HepG2 (cell line): ENCODE measurements around the gene PDIA5. TPM values are rescaled to one million over a fixed set of nuclear protein-coding genes. Genes with fewer than 3 reads are reported as not detected.

Experiments
- AGO2 ChIP-seq: fragments of 200-400 bp; formaldehyde crosslinking; optimal IDR thresholded peaks from 2 replicates; pipeline ENCODE3; 2017; ENCODE audit warnings: mild to moderate bottlenecking, low read depth, low read length, moderate library complexity
- ARHGAP35 ChIP-seq: sonication (generic); formaldehyde crosslinking; IDR thresholded peaks from 2 replicates; pipeline ENCODE4 v1.9.0; 2022; ENCODE audit warnings: mild to moderate bottlenecking, inconsistent platforms, moderate library complexity, missing genetic modification reagents, borderline replicate concordance
- ARNT ChIP-seq: fragments of 450-650 bp; IDR thresholded peaks from 2 replicates; pipeline ENCODE4 v1.6.1; 2017
- CBX2 ChIP-seq, 2 experiments: fragments of 200-600 bp in 1 of 2; sonication (generic); formaldehyde crosslinking in 1 of 2; IDR thresholded peaks; 2 replicates each; pipeline versions ENCODE4 v1.7.0 to v1.8.1; 2018 to 2022; ENCODE audit warnings: low read depth in 2 of 2, low read length in 1 of 2, mild to moderate bottlenecking in 1 of 2, missing genetic modification reagents in 1 of 2
- CENPX ChIP-seq: sonication (generic); formaldehyde crosslinking; IDR thresholded peaks from 2 replicates; pipeline ENCODE4 v1.9.0; 2021; ENCODE audit warnings: mild to moderate bottlenecking, missing genetic modification reagents, moderate library complexity
- FLYWCH1 ChIP-seq: sonication (generic); formaldehyde crosslinking; IDR thresholded peaks from 2 replicates; pipeline ENCODE4 v1.8.1; 2023; ENCODE audit warnings: mild to moderate bottlenecking, missing genetic modification reagents
- HNF4G ChIP-seq, 2 experiments: sonication (generic) in 1 of 2; formaldehyde crosslinking in 1 of 2; IDR thresholded peaks; 2 replicates each; pipeline versions ENCODE4 v1.4.0 to v1.6.1; 2011 to 2020; ENCODE audit warnings: borderline replicate concordance in 2 of 2, low read depth in 2 of 2, mild to moderate bottlenecking in 2 of 2, low read length in 1 of 2, missing genetic modification reagents in 1 of 2, moderate library complexity in 1 of 2
- MEIS1 ChIP-seq: sonication (generic); formaldehyde crosslinking; IDR thresholded peaks from 2 replicates; pipeline ENCODE4 v1.9.0; 2021; ENCODE audit warnings: mild to moderate bottlenecking, missing genetic modification reagents, moderate library complexity, borderline replicate concordance
- MTF2 ChIP-seq: sonication (generic); formaldehyde crosslinking; IDR thresholded peaks from 2 replicates; pipeline ENCODE4 v1.5.0; 2020; ENCODE audit warnings: missing genetic modification reagents, borderline replicate concordance
- RNF2 ChIP-seq: fragments of 450-650 bp; conservative IDR thresholded peaks from 2 replicates; pipeline ENCODE4 v1.6.1; 2016; ENCODE audit warnings: low read depth
- ZBTB20 ChIP-seq: sonication (generic); formaldehyde crosslinking; IDR thresholded peaks from 2 replicates; pipeline ENCODE4 v1.8.1; 2023; ENCODE audit warnings: missing genetic modification reagents, low read depth, mild to moderate bottlenecking, borderline replicate concordance
- ZFP36L1 ChIP-seq: sonication (generic); formaldehyde crosslinking; IDR thresholded peaks from 2 replicates; pipeline ENCODE4 v1.8.0; 2022; ENCODE audit warnings: mild to moderate bottlenecking, missing genetic modification reagents, moderate library complexity
- ZNF557 ChIP-seq: sonication (generic); formaldehyde crosslinking; IDR thresholded peaks from 2 replicates; pipeline ENCODE4 v1.4.0; 2020; ENCODE audit warnings: missing genetic modification reagents
- ZNF598 ChIP-seq: sonication (generic); formaldehyde crosslinking; IDR thresholded peaks from 2 replicates; pipeline ENCODE4 v1.5.1; 2020; ENCODE audit warnings: mild to moderate bottlenecking, missing genetic modification reagents, borderline replicate concordance
- polyA plus RNA-seq, 8 experiments: library from polyadenylated mRNA; depleted of rRNA in 3 of 8; stranded (reverse) in 7 of 8; unstranded in 1 of 8; fragments of >200 nt; fragmentation: Illumina TruSeq in 4 of 8; extraction: Trizol in 4 of 8; gene quantifications; 2 replicates each; pipeline versions ENCODE4 v1.2.1 to v1.2.3, GENCODE V29; 2011 to 2016; ENCODE audit warnings: low read depth in 4 of 8, missing spikeins in 1 of 8, mixed read lengths in 1 of 8; ENCODE audit not compliant: insufficient read depth in 1 of 8
- total RNA-seq, 5 experiments: library from RNA; depleted of rRNA; stranded (reverse); fragments of >200 nt; fragmentation: Illumina TruSeq; extraction: Trizol; gene quantifications; 2 replicates each; pipeline ENCODE4 v1.2.3, GENCODE V29; 2016; ENCODE audit warnings: low read depth in 1 of 5
- TF ChIP-seq, protein P1 (sequence below): sonication (generic); formaldehyde crosslinking; IDR thresholded peaks from 2 replicates; pipeline ENCODE4 v1.4.0; 2020; ENCODE audit warnings: missing genetic modification reagents
- TF ChIP-seq, protein P2 (sequence below): sonication (generic); formaldehyde crosslinking; IDR thresholded peaks from 2 replicates; pipeline ENCODE4 v1.9.0; 2021; ENCODE audit warnings: mild to moderate bottlenecking, missing genetic modification reagents

PDIA5 gene
- total and polyA plus RNA-seq, 2 of the 13 experiments (the other 11 are each of a cell fraction or from before 2014, with no cell fraction given), result 51.3 to 74.3 TPM

DNA sequence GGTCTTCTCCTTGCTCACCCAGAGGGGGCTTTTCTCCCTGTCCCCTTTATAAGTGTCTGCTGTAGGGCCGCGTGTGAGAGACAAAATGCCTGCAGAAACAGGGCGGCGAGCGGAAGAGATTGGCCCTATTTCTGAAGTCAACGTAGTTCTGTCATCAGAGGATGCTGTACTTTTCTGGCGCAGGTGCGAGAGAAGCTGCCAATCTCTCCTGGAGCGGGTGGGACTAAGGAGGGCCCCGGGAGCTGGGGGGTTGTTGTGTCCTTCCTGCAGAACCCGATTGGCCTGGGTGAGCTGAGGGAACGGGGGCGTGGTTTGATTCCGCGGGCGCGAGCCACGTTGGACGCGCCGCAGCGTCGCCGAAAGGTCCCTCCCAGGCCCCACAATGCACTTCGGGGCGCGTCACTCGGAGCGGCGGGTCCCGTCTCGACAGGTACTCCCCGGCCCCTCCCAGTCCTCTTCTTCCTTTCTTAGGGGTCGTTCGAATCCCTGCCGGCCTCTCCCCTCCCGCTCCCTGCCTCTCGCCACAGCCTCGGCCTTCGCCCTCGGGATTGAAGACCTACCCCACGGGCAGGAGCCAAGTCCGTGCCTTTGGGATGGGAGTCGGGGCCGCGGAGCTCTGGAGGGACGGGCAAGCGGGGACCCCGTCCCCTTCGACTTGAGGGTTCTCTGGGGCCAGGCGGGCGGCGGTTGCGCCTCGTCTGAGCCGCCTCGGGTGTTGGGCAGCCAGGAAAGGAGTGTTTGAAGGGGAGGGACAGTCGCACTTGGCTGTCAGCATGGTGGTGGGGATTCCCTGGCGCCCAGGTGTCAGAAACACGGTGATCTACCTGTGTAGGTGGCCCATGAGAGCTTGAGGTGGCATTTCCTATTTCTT lies 135.0 kb downstream of the PDIA5 start, which contains the start of gene SEC22A (continued):
- no peak for TF ChIP-seq HNF4G (IDR thresholded peaks at IDR 0.05; ENCODE audit: borderline replicate concordance, low read depth, low read length)
- TF ChIP-seq HNF4G (CRISPR knock-in tag; IDR thresholded peaks at IDR 0.05; ENCODE audit: borderline replicate concordance, low read depth), result no peak
- TF ChIP-seq ARHGAP35 (CRISPR knock-in tag), result no peak
- no peak for TF ChIP-seq CBX2 (IDR thresholded peaks at IDR 0.05; ENCODE audit: low read depth, low read length)
- TF ChIP-seq CBX2 (CRISPR knock-in tag; IDR thresholded peaks at IDR 0.05; ENCODE audit: low read depth), result no peak
- TF ChIP-seq ZFP36L1 (CRISPR knock-in tag), result no peak
- TF ChIP-seq, protein P1, sequence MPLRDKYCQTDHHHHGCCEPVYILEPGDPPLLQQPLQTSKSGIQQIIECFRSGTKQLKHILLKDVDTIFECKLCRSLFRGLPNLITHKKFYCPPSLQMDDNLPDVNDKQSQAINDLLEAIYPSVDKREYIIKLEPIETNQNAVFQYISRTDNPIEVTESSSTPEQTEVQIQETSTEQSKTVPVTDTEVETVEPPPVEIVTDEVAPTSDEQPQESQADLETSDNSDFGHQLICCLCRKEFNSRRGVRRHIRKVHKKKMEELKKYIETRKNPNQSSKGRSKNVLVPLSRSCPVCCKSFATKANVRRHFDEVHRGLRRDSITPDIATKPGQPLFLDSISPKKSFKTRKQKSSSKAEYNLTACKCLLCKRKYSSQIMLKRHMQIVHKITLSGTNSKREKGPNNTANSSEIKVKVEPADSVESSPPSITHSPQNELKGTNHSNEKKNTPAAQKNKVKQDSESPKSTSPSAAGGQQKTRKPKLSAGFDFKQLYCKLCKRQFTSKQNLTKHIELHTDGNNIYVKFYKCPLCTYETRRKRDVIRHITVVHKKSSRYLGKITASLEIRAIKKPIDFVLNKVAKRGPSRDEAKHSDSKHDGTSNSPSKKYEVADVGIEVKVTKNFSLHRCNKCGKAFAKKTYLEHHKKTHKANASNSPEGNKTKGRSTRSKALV (CRISPR knock-in tag), result no peak
- TF ChIP-seq ZBTB20 (CRISPR knock-in tag), result peak; percentile 22; the same call in 1 of the 2 replicates
- TF ChIP-seq MEIS1 (CRISPR knock-in tag), result 0 out of 2 replicates have a peak, but pooled peaks have one; percentile 51
- no peak for TF ChIP-seq MTF2
- no peak for TF ChIP-seq ZNF557
- no peak for TF ChIP-seq ARNT
- no peak for TF ChIP-seq FLYWCH1
- TF ChIP-seq ZNF598 (CRISPR knock-in tag), result no peak
- peak; percentile 74 for TF ChIP-seq AGO2
- TF ChIP-seq, protein P2, sequence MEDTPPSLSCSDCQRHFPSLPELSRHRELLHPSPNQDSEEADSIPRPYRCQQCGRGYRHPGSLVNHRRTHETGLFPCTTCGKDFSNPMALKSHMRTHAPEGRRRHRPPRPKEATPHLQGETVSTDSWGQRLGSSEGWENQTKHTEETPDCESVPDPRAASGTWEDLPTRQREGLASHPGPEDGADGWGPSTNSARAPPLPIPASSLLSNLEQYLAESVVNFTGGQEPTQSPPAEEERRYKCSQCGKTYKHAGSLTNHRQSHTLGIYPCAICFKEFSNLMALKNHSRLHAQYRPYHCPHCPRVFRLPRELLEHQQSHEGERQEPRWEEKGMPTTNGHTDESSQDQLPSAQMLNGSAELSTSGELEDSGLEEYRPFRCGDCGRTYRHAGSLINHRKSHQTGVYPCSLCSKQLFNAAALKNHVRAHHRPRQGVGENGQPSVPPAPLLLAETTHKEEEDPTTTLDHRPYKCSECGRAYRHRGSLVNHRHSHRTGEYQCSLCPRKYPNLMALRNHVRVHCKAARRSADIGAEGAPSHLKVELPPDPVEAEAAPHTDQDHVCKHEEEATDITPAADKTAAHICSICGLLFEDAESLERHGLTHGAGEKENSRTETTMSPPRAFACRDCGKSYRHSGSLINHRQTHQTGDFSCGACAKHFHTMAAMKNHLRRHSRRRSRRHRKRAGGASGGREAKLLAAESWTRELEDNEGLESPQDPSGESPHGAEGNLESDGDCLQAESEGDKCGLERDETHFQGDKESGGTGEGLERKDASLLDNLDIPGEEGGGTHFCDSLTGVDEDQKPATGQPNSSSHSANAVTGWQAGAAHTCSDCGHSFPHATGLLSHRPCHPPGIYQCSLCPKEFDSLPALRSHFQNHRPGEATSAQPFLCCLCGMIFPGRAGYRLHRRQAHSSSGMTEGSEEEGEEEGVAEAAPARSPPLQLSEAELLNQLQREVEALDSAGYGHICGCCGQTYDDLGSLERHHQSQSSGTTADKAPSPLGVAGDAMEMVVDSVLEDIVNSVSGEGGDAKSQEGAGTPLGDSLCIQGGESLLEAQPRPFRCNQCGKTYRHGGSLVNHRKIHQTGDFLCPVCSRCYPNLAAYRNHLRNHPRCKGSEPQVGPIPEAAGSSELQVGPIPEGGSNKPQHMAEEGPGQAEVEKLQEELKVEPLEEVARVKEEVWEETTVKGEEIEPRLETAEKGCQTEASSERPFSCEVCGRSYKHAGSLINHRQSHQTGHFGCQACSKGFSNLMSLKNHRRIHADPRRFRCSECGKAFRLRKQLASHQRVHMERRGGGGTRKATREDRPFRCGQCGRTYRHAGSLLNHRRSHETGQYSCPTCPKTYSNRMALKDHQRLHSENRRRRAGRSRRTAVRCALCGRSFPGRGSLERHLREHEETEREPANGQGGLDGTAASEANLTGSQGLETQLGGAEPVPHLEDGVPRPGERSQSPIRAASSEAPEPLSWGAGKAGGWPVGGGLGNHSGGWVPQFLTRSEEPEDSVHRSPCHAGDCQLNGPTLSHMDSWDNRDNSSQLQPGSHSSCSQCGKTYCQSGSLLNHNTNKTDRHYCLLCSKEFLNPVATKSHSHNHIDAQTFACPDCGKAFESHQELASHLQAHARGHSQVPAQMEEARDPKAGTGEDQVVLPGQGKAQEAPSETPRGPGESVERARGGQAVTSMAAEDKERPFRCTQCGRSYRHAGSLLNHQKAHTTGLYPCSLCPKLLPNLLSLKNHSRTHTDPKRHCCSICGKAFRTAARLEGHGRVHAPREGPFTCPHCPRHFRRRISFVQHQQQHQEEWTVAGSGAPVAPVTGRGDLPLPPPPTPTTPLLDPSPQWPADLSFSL (CRISPR knock-in tag), result no peak
- TF ChIP-seq RNF2, result 0 out of 2 replicates have a peak, but pooled peaks have one; percentile 19
- no peak for TF ChIP-seq CENPX (CRISPR knock-in tag)
